HG03442 (cell line): ENCODE results near the gene LBX2.

Source experiments
- ATAC-seq: cut with Tn5 transposase; IDR thresholded peaks from one replicate; pipeline ENCODE4 v1.9.1; 2021; ENCODE audit warnings: mild to moderate bottlenecking, moderate library complexity; ENCODE audit not compliant: unreplicated experiment

The LBX2 gene

DNA sequence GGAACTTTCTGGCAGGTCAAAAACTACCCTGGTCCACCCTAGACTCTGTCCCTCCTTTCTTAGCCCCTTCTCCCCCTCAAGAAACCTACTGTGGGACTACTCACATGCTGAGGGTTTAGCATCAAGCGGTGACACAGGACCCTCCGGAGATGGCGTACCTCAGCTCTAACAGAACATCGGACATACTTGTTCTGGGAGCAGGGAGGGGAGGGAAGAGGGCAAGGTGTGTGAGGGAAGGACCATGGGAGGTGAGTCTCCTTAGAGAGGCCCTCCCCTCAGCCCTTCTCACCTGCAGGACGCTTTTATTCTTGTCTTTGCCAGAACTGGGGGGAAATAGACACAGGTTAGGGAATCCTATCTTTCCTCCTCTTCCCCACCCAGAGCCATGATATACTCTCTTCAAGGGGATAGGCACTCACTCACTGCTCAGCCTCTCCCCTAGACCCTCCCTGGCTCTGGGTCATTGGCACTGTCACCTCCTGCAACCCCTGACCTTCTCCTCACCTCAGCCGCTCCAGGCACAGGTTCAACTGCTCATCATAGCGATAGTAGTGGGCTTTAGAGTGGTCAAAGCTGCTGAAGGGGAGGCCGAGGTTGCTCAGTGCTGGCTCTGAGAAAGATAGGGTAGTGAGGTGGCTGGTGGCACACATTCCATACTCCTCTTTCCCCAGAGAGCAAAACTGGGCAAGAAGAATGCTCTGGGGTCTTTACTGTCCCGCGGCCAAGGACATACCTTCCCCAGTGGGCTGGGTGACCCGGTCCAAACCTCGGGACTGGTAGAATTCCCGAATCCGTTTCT, 6.2 kb upstream of the LBX2 start:
- no peak for ATAC-seq

DNA sequence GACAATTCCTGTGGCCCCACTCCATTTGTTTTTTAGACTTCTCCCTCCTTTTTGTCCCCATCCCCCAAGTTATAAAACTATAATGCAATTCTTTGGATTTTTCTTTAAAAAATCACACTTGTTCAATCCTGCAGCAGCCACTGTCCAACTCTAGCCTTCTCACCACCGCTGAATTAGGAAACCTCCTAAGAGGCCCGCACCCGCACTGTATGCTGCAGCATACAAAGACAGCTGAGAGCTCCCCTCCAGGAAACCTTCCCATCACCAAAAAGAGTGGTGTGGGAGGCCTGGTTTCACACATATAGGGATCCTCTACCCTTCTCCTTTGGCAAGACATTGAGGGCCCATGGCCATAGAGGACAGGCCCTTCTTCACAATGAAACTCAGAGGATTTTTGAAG, 5.2 kb upstream of the LBX2 start:
- ATAC-seq = no peak

- ATAC-seq = no peak
These were observed 4.4 kb upstream of the LBX2 start for GRCh38 chr2:74503506-74504475.

DNA sequence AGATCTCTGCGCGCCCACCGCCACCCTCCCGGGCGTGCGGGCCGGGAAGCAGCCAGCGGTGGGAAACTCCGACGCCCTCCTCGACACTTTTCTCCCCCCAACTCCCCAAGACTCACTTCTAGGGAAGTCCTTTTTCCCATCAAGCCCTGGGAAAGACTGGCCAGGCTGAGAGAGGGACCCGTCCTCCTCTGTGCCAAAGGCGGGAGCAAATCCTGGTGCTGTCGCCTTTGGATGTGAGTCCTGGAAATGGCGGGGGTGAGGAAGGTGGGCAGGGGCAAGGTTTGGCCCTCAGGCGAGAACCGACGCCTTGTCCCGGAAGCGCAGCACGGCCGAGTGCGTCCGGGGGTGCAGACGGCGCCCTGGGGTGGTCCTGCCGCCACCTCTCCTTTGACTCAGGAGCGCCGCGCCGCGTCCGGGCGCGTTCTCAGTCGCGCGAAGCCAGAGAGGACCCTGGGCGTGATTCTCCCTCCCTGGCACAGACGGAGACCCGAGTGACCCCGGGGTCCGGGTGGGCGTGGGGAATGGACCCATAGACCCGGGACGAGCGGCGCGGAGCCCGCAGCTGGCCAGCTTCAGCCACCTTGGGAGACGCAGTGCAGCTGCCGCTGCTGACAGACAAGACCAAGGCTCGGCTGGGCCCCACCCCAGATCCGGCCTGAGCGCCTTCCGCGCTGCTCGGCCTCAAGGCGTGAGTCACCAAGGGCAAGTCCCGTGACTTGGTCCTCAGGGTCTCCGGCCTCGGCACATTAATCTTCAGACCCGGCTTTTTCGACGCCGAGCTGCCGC, 3.5 kb upstream of the LBX2 start:
- peak; percentile 36 for ATAC-seq

GRCh38 chr2:74502147-74502719, 2.8 kb upstream of the LBX2 start:
- ATAC-seq = no peak

GRCh38 chr2:74501335-74502071, 2.1 kb upstream of the LBX2 start:
- ATAC-seq = no peak

DNA sequence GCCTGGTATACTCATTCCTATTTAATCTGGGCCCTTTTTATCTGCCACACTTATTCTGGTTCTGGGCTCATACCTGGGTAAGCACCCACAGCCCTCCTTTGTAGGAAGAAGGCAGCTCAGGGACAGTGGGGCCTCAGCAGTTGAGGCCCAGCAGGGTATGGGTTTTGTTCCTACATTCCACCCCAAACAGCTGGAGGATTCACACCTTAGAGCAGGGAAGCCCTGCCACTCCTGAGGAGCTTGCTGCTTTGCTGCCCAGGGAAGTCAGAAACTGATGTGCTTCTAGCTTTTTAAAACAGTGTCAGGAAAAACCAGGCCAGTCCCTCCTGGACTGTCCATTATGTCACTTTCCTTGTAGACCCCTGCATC, 1.2 kb upstream of the LBX2 start:
- ATAC-seq = no peak

- no peak for ATAC-seq
These were observed 656 bp upstream of the LBX2 start for GRCh38 chr2:74499940-74500577.

DNA sequence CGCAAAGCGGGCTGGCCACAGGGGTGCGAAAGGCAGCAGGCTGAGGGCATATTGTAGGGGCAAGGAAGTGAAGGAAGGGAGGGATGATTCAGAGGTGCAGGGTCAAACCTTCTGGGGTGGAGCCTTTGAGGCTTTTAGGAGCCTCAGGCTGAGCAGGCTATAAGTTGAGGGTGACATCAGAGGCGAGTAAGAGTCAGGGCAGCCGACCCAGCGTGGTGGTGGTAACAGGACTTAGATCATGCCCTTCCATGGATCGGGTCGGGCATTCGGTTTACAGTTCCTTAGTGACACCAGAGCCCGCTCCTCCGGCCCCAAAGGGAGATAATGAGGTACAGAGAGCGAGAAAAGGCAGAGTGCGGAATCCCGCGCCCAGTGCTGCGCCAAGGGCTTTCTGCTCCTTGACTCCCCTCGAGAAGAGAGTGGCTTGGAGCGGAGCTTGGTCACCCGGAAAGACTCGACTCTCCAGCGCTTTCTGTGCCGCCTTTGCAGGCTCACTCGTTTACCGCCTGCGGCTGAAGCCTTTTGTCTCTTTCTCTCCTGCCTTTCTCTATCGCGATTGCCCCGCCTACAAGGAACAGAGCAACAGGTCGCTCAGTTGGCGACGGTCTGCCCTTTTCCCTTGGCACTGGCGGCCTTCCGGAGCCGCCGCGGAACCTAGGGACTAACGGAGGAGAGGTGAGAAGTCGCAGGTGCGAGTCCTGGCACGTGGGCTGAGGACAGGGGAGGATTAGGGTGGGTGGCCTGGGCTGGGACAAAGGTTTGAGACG, 720 bp downstream of the LBX2 start:
- ATAC-seq = no peak

DNA sequence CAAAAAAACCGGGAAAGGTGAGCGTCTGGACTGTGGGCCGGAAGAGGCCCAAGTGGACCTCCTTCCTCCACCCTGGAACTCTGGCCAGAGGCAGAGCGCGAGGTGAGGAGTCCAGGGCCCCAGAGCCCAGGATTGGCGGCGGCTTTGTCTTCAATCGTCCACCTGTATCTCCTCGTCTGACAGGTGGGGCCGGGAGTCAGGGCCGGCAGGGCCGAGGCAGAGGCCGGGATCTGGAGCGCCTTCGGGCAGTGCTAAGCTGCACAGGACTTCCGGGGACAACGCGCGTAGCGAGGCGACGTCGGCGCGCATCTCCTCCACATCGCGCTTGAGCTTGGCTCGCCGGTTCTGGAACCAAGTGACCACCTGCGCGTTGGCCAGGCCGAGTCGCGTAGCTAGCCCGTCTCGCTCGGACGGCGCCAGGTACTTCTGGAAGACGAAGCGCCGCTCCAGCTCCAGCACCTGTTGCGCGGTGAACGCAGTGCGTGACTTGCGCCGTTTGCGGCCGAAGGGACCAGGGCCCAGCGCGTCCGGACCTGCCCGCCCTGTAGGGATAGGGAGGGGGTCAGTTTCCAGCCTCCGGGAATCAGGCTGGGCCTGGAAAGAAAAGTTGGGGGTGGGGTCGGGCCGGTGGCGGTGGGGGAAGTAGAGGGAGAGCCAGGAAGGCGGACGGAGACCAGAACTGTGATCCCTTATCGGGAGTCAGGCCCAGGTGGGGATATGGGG, 1.5 kb downstream of the LBX2 start:
- ATAC-seq = no peak

- no peak for ATAC-seq
These were observed 2.2 kb downstream of the LBX2 start for GRCh38 chr2:74496997-74497776.

GRCh38 chr2:74495440-74495839, 4.0 kb downstream of the LBX2 start:
- no peak for ATAC-seq

GRCh38 chr2:74493546-74493945, 5.9 kb downstream of the LBX2 start:
- ATAC-seq = no peak

DNA sequence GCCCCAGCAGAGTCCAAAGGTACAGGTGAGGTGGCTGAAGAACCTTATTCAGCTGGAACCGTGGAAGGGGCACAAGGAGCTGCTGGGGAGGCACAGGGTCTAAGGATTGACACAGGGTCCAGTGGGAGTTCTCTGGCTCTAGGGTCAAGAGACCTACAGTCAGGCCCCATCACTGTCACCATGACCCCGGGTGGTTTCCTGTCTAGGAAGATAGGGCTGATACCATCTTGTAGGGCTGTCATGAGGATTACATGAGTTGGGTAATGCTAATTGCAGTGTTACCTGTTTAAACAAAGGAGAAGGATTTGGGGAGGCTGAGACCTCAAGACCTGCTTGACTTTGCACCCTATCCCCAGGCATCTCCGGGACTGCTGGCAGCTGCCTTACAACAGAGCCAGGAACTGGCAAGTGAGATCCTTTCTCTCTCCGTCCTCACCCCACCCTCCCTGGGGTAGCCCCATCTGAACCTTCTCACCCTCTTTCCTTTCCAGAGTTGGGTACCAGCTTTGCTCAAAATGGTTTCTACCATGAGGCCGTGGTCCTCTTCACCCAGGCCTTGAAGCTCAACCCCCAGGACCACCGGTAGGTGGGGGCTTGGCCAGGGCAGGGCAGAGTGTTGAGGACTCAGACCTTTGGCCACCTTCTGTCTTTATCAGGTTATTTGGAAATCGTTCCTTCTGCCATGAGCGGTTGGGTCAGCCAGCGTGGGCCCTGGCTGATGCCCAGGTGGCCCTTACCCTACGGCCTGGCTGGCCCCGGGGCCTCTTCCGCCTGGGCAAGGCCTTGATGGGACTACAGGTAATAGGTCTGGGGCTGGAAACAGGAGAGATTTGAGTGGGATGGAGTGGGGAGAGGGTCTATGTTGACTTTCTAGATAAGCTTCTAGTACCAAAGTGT, 7.5 kb downstream of the LBX2 start:
- ATAC-seq = no peak

DNA sequence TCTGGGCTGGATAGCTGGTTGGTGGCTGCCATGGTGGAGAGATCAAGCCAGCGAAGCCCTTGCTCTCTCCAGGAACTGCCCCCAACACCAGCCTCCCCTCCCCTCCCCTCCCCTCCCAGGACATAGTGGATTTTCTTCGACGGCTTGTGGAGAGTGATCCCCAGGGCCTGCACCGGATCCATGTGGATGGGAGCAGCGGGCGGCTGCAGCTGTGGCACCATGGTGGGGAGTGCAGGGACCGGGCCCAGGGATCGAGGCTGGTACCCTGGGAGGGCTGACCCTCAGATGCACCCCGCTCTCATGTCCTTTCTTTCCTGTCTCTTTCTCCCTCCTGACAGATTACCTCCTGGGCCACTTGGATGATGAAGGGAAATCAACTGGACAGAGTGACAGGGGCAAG, 9.5 kb downstream of the LBX2 start:
- ATAC-seq = no peak

DNA sequence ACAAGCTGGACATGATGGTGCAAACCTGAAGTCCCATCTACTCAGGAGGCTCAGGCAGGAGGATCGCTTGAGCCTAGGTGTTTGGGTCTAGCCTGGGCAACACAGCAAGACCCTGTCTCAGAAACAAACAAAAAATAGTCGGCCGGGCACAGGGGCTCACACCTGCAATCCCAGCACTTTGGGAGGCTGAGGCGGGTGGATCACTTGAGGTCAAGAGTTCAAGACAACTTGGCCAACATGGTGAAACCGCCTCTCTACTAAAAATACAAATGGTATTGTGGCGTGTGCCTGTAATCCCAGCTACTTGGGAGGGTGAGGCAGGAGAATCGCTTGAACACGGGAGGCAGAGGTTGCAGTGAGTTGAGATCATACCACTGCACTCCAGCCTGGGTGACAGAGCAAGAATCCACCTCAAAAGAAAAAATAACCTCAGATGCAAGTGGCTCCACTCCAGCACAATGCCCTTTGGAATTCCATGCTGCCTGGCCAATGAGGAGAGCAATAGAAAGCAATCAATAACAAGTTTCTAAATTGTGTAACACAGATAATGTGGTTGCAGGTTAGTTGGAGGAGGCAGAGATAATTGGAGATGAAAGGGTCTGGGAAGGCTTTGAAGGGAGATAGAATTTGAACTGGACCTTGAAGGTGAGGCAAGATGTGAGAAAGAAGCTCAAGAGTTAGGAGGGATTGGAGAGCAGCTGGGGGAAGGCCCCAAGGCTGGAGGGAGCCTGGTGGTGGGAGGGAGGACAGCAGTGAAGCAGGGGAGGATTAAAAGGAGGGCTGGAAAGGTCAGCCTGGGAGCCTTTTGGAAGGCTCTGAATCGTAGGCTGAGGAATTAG, 10.5 kb downstream of the LBX2 start:
- ATAC-seq = no peak
